CD14-positive monocyte (primary cell): ENCODE data around the gene GREM2. TPM values are rescaled to one million over a fixed set of nuclear protein-coding genes. Genes with fewer than 3 reads are reported as not detected.

Experiments
- DNase-seq, 3 donors: peaks; one replicate each; pipeline ENCODE4 v3.0.0-alpha.2; 2011 to 2022
- H2AFZ ChIP-seq: 2 replicates; pipeline ENCODE4 v1.6.0; 2012; ENCODE audit warnings: mild to moderate bottlenecking, low read depth, low read length, inconsistent platforms; ENCODE audit not compliant: insufficient read depth, poor library complexity, severe bottlenecking
- H3K27ac ChIP-seq, 2 donors: 1 replicate in 1 of 2; 2 replicates in 1 of 2; pipeline ENCODE4 v1.5.1; 2012 to 2013; ENCODE audit warnings: low read length in 2 of 2, control low read depth in 1 of 2, inconsistent platforms in 1 of 2, low read depth in 1 of 2, mild to moderate bottlenecking in 1 of 2
- H3K27me3 ChIP-seq, 2 donors: one replicate each; pipeline versions ENCODE4 v1.6.0 to v1.6.1; 2011 to 2013; ENCODE audit warnings: low read length in 2 of 2; ENCODE audit not compliant: control insufficient read depth in 2 of 2, insufficient read depth in 2 of 2
- H3K36me3 ChIP-seq, 2 donors: replicated peaks in 1 of 2; 1 replicate in 1 of 2; 2 replicates in 1 of 2; pipeline versions ENCODE4 v1.5.1 to v1.6.1; 2012 to 2013; ENCODE audit warnings: low read length in 2 of 2, control low read depth in 1 of 2, inconsistent platforms in 1 of 2, mild to moderate bottlenecking in 1 of 2; ENCODE audit not compliant: insufficient read depth in 2 of 2, control insufficient read depth in 1 of 2
- H3K4me1 ChIP-seq, 2 donors: 1 replicate in 1 of 2; 2 replicates in 1 of 2; pipeline versions ENCODE4 v1.5.1 to v1.6.1; 2012 to 2013; ENCODE audit warnings: low read length in 2 of 2, control low read depth in 1 of 2, inconsistent platforms in 1 of 2, mild to moderate bottlenecking in 1 of 2, moderate library complexity in 1 of 2; ENCODE audit not compliant: insufficient read depth in 2 of 2, control insufficient read depth in 1 of 2
- H3K4me2 ChIP-seq: replicated peaks from 2 replicates; pipeline ENCODE3; 2012; ENCODE audit warnings: low read length, moderate library complexity, mild to moderate bottlenecking; ENCODE audit not compliant: poor library complexity, severe bottlenecking; ENCODE audit errors: extremely low read depth
- H3K4me3 ChIP-seq, 3 experiments: fragments of 200-600 bp in 1 of 3; sonication (generic) in 1 of 3; replicated peaks in 1 of 3; 1 replicate in 2 of 3; 2 replicates in 1 of 3; pipeline ENCODE4 v1.5.1; 2011 to 2013; ENCODE audit warnings: low read length in 3 of 3, mild to moderate bottlenecking in 3 of 3, control low read depth in 2 of 3, low read depth in 2 of 3, inconsistent platforms in 1 of 3, moderate library complexity in 1 of 3
- H3K79me2 ChIP-seq: 2 replicates; pipeline ENCODE4 v1.6.0; 2012; ENCODE audit warnings: mild to moderate bottlenecking, control low read depth, inconsistent platforms, low read length, moderate library complexity; ENCODE audit not compliant: insufficient read depth
- H3K9ac ChIP-seq: 2 replicates; pipeline ENCODE4 v1.6.0; 2017; ENCODE audit warnings: low read length, mild to moderate bottlenecking; ENCODE audit not compliant: insufficient read depth, poor library complexity, severe bottlenecking
- H3K9me3 ChIP-seq, 2 donors: replicated peaks in 1 of 2; 1 replicate in 1 of 2; 2 replicates in 1 of 2; pipeline versions ENCODE4 v1.5.1 to v1.6.1; 2012 to 2013; ENCODE audit warnings: low read length in 2 of 2, control low read depth in 1 of 2; ENCODE audit not compliant: control insufficient read depth in 1 of 2, insufficient read depth in 1 of 2
- H4K20me1 ChIP-seq: 2 replicates; pipeline ENCODE4 v1.6.0; 2012; ENCODE audit warnings: mild to moderate bottlenecking, low read length, control low read depth, moderate library complexity; ENCODE audit not compliant: insufficient read depth
- H3K27ac Mint-ChIP-seq, 7 donors: one replicate each; pipeline ENCODE4 v1.8.0; 2020; ENCODE audit warnings: mild to moderate bottlenecking in 7 of 7, mixed read lengths in 7 of 7, moderate library complexity in 6 of 7, inconsistent platforms in 2 of 7
- H3K27me3 Mint-ChIP-seq, 3 donors: one replicate each; pipeline ENCODE4 v1.8.0; 2021 to 2022; ENCODE audit warnings: low read depth in 3 of 3, mild to moderate bottlenecking in 3 of 3, mixed read lengths in 3 of 3, moderate library complexity in 3 of 3, inconsistent platforms in 1 of 3
- H3K36me3 Mint-ChIP-seq, 2 donors: one replicate each; pipeline ENCODE4 v1.8.0; 2020; ENCODE audit warnings: mixed read lengths in 2 of 2, inconsistent platforms in 1 of 2, mild to moderate bottlenecking in 1 of 2
- H3K4me1 Mint-ChIP-seq: one replicate; pipeline ENCODE4 v1.8.0; 2020; ENCODE audit warnings: mild to moderate bottlenecking, mixed read lengths
- H3K4me3 Mint-ChIP-seq, 2 donors: one replicate each; pipeline ENCODE4 v1.8.0; 2020; ENCODE audit warnings: mild to moderate bottlenecking in 2 of 2, mixed read lengths in 2 of 2, moderate library complexity in 1 of 2
- H3K9me3 Mint-ChIP-seq, 7 donors: one replicate each; pipeline ENCODE4 v1.8.0; 2020 to 2022; ENCODE audit warnings: mixed read lengths in 7 of 7, mild to moderate bottlenecking in 6 of 7, moderate library complexity in 6 of 7, inconsistent platforms in 2 of 7
- CTCF ChIP-seq: fragments of 200-600 bp; IDR thresholded peaks from one replicate; pipeline ENCODE4 v1.8.0; 2022; ENCODE audit warnings: antibody characterized with exemption, mild to moderate bottlenecking
- WGBS: methylation state at CpG from one replicate; pipeline ENCODE4 v1.1.5; 2013; ENCODE audit warnings: missing lambda C conversion rate; ENCODE audit not compliant: insufficient coverage; 5-methylcytosine and 5-hydroxymethylcytosine counted together
- intact Hi-C, 2 donors: fragments of 100-400 bp; cut with micrococcal nuclease; formaldehyde crosslinking; loops; one replicate each; pipeline versions ENCODE4 v1.15.0 to v1.15.1; 2023
- polyA plus RNA-seq, 3 donors: library from polyadenylated mRNA; depleted of rRNA in 1 of 3; unstranded in 2 of 3; stranded (reverse) in 1 of 3; fragments of 300-500 nt in 2 of 3; fragments of >200 nt in 1 of 3; fragmentation: Illumina TruSeq in 2 of 3; gene quantifications; 1 replicate in 2 of 3; 2 replicates in 1 of 3; pipeline ENCODE4 v1.2.3, GENCODE V29; 2012 to 2021

Gene GREM2
- polyA plus RNA-seq, 3 donors = not detected

DNA sequence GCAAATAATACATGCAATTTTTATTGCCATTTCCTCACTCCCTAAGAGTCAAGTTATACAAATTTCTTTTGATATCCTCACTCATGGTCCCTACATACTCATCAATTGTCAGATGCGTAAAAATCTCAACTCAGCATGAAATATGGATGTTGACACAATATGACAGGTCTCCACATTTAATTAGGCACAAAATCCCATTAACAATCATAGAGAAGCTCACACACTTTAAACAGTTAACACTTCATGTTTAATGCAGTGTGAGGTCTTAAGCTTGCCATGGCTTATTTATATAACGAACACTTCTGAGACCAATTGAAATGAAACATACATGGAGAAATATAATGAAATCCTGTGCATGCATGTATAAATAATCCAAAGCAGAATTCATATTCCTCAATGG lies 58.6 kb downstream of the GREM2 start:
- Histone ChIP-seq H3K27me3 (no peaks in the 10 kb centered on the region), H3K36me3 (no peaks in the 10 kb centered on the region), H3K9me3 (no peaks in the 10 kb centered on the region), H4K20me1 (no peaks in the 10 kb centered on the region), H3K79me2 (no peaks in the 10 kb centered on the region), H3K4me2 (no peak overlapping the region), H2AFZ (no peak overlapping the region), H3K9ac (no peak overlapping the region), H3K4me3 (no peak overlapping the region), H3K4me1 (no peaks in the 10 kb centered on the region), H3K27ac (no peak overlapping the region)
- peaks cover 0 to 7% (median 5%) of the 10 kb centered on the region in 7 donors for H3K9me3 Mint-ChIP-seq
- H3K36me3 Mint-ChIP-seq = no peaks in the 10 kb centered on the region
- no peak overlapping the region for H3K27ac Mint-ChIP-seq
- no peak overlapping the region for H3K4me3 Mint-ChIP-seq
- WGBS = no CpG with 5 or more reads among the region's 2 CpGs
- DNase-seq = no peak
- H3K4me1 Mint-ChIP-seq = no peaks in the 10 kb centered on the region
- intact Hi-C loops = no loop called here
- H3K27me3 Mint-ChIP-seq = peaks cover 0 to 3% (median 1%) of the 10 kb centered on the region in 3 donors
- no peak for TF ChIP-seq CTCF

DNA sequence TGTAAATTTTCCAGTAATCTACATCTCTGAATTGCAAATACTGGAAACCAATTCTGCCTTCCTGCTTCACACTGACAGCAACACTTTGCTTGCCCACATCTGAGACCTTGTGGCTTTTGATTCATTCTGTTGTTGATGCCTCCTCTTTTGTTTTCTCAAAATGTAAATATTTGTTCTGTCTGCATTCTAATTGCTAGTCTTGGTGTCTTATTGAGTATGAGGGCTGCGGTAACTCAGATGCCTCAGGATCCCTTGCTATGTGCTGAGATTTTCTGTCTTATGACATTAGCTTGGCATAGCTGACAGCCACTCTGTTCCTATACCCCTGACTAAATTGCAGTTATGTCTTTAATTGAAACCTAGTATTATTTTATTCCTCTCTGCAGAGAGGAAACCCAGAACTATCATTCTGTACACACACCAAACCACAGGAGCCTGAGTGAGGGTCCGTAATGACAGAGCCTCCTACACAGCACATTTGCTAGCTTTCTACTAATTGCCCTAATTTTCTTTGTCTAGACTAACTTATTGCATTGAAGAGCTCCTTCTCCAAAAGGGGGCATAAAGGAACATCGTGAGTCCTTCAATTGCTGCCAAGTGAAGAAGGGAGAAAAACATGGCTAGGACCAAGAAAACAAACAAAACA lies 72.1 kb downstream of the GREM2 start:
- no peaks in the 10 kb centered on the region for H3K79me2 ChIP-seq
- H3K27ac ChIP-seq = no peak overlapping the region
- no peak overlapping the region for H3K4me2 ChIP-seq
- no peaks in the 10 kb centered on the region for H3K4me1 ChIP-seq
- no peak overlapping the region for H2AFZ ChIP-seq
- no peak for DNase-seq
- no peaks in the 10 kb centered on the region for H4K20me1 ChIP-seq
- TF ChIP-seq CTCF = no peak
- H3K9me3 ChIP-seq = peaks cover 9% of the 10 kb centered on the region in 2 donors
- no peaks in the 10 kb centered on the region for H3K36me3 Mint-ChIP-seq
- WGBS = 40% methylated on average over 1 of the region's 3 CpGs
- no peak overlapping the region for H3K27ac Mint-ChIP-seq
- no peaks in the 10 kb centered on the region for H3K36me3 ChIP-seq
- no peak overlapping the region for H3K4me3 Mint-ChIP-seq
- no peak overlapping the region for H3K9ac ChIP-seq
- intact Hi-C loops = no loop called here
- H3K9me3 Mint-ChIP-seq = peaks cover 2 to 24% (median 6%) of the 10 kb centered on the region in 7 donors
- no peaks in the 10 kb centered on the region for H3K27me3 Mint-ChIP-seq
- no peak overlapping the region for H3K4me3 ChIP-seq
- H3K27me3 ChIP-seq = no peaks in the 10 kb centered on the region
- H3K4me1 Mint-ChIP-seq = no peaks in the 10 kb centered on the region
